ENCODE data around the gene CNEP1R1.

The CNEP1R1 gene

GRCh38 chr16:50017553-50017952 lies 7.5 kb upstream of the CNEP1R1 start:
- no peak for DNase-seq (ENCODE audit: low read depth in 3 of 3)

- DNase-seq (ENCODE audit: low read depth in 3 of 3), result no peak
Observed at GRCh38 chr16:50021544-50021943, 3.5 kb upstream of the CNEP1R1 start.

GRCh38 chr16:50023641-50024040 lies 1.4 kb upstream of the CNEP1R1 start:
- DNase-seq (ENCODE audit: low read depth in 3 of 3), result no peak

GRCh38 chr16:50024207-50024606 lies 818 bp upstream of the CNEP1R1 start:
- no peak for DNase-seq (ENCODE audit: low read depth in 3 of 3)

GRCh38 chr16:50025537-50025931 lies 509 bp downstream of the CNEP1R1 start:
- peak in 1 of 3 donors; percentile 20 for DNase-seq (ENCODE audit: low read depth in 3 of 3)

GRCh38 chr16:50027829-50028228 lies 2.8 kb downstream of the CNEP1R1 start:
- DNase-seq (ENCODE audit: low read depth in 3 of 3), result no peak

GRCh38 chr16:50035468-50035992 lies 10.5 kb downstream of the CNEP1R1 start:
- no peak for DNase-seq (ENCODE audit: low read depth in 3 of 3)

GRCh38 chr16:50036426-50036825 lies 11.4 kb downstream of the CNEP1R1 start:
- DNase-seq (ENCODE audit: low read depth in 3 of 3), result no peak

- DNase-seq (ENCODE audit: low read depth in 3 of 3), result no peak
Observed at GRCh38 chr16:50037662-50038220, 12.7 kb downstream of the CNEP1R1 start.

- no peak for DNase-seq (ENCODE audit: low read depth in 3 of 3)
Observed at GRCh38 chr16:50038286-50038685, 13.3 kb downstream of the CNEP1R1 start.

- no peak for DNase-seq (ENCODE audit: low read depth in 3 of 3)
Observed at GRCh38 chr16:50038756-50039529, 13.9 kb downstream of the CNEP1R1 start.

- DNase-seq (ENCODE audit: low read depth in 3 of 3), result no peak
Observed at GRCh38 chr16:50040018-50040417, 15.0 kb downstream of the CNEP1R1 start.

- no peak for DNase-seq (ENCODE audit: low read depth in 3 of 3)
Observed at GRCh38 chr16:50040710-50041109, 15.7 kb downstream of the CNEP1R1 start.

GRCh38 chr16:50043358-50043757 lies 18.3 kb downstream of the CNEP1R1 start:
- no peak for DNase-seq (ENCODE audit: low read depth in 3 of 3)

GRCh38 chr16:50045412-50045811 lies 20.4 kb downstream of the CNEP1R1 start:
- no peak for DNase-seq (ENCODE audit: low read depth in 3 of 3)

GRCh38 chr16:50046853-50047252 lies 21.8 kb downstream of the CNEP1R1 start:
- no peak for DNase-seq (ENCODE audit: low read depth in 3 of 3)

- DNase-seq (ENCODE audit: low read depth in 3 of 3), result no peak
Observed at GRCh38 chr16:50047864-50048263, 22.8 kb downstream of the CNEP1R1 start.

GRCh38 chr16:50050802-50051201 lies 25.8 kb downstream of the CNEP1R1 start:
- no peak for DNase-seq (ENCODE audit: low read depth in 3 of 3)

GRCh38 chr16:50056226-50056625 lies 31.2 kb downstream of the CNEP1R1 start:
- no peak for DNase-seq (ENCODE audit: low read depth in 3 of 3)

- no peak for DNase-seq (ENCODE audit: low read depth in 3 of 3)
Observed at GRCh38 chr16:50058091-50058771, 33.2 kb downstream of the CNEP1R1 start.

GRCh38 chr16:50059111-50059510 lies 34.1 kb downstream of the CNEP1R1 start:
- no peak for DNase-seq (ENCODE audit: low read depth in 3 of 3)

GRCh38 chr16:50059669-50060068 lies 34.6 kb downstream of the CNEP1R1 start:
- no peak for DNase-seq (ENCODE audit: low read depth in 3 of 3)

- DNase-seq (ENCODE audit: low read depth in 3 of 3), result no peak
Observed at GRCh38 chr16:50061326-50061725, 36.3 kb downstream of the CNEP1R1 start.

All from stimulated activated CD4-positive, alpha-beta T cell treated with anti-CD3 and anti-CD28 coated beads, TNF-alpha, amount 100 ng/mL, for 48 hours (primary cell).